ENCODE data around the gene TDRD6. TPM values are rescaled to one million over a fixed set of nuclear protein-coding genes. Genes with fewer than 3 reads are reported as not detected.
"Not testable (repeated sequence)": the region's sequence is repeated elsewhere in the genome, so short reads cannot be mapped to it uniquely, and the experiment has no call there.

The TDRD6 gene
- total RNA-seq (2014; rRNA removed; shearing (Covaris generic)): 0.70 TPM in 1 of 2 replicates, not detected in the other

- no peak for DNase-seq (ENCODE audit: low spot score)
Observed at GRCh38 chr6:46687619-46688097, at the start of gene TDRD6. TDRD6 (plus strand) TSS chr6:46687885; CDS start chr6:46688129, 244 bp downstream.

GRCh38 chr6:46637933-46638332 is 49.8 kb upstream of the TDRD6 start:
- no peak for DNase-seq (ENCODE audit: low spot score)

- peak; percentile 14 for DNase-seq (ENCODE audit: low spot score)
Observed at GRCh38 chr6:46638650-46639049, 49.0 kb upstream of the TDRD6 start.

GRCh38 chr6:46642928-46643751 is 44.5 kb upstream of the TDRD6 start:
- no peak for DNase-seq (ENCODE audit: low spot score)

GRCh38 chr6:46645265-46645664 is 42.4 kb upstream of the TDRD6 start:
- DNase-seq (ENCODE audit: low spot score): no peak

GRCh38 chr6:46648108-46648507 is 39.6 kb upstream of the TDRD6 start:
- DNase-seq (ENCODE audit: low spot score): not testable (repeated sequence)

- peak; percentile 16 for DNase-seq (ENCODE audit: low spot score)
Observed at GRCh38 chr6:46648869-46649492, 38.7 kb upstream of the TDRD6 start.

GRCh38 chr6:46651006-46651405 is 36.7 kb upstream of the TDRD6 start:
- peak; percentile 44 for DNase-seq (ENCODE audit: low spot score)

- DNase-seq (ENCODE audit: low spot score): peak; percentile 44
Observed at GRCh38 chr6:46651816-46652215, 35.9 kb upstream of the TDRD6 start.

- no peak for DNase-seq (ENCODE audit: low spot score)
Observed at GRCh38 chr6:46652232-46652602, 35.5 kb upstream of the TDRD6 start.

- DNase-seq (ENCODE audit: low spot score): peak; percentile 92
Observed at GRCh38 chr6:46652603-46653438, 34.9 kb upstream of the TDRD6 start, which contains the start of the genes CYP39A1 and SLC25A27. CYP39A1 (minus strand) TSS chr6:46652818; CDS start chr6:46652582, 236 bp downstream. SLC25A27 (plus strand) TSS chr6:46652975; CDS start chr6:46653193, 218 bp downstream.

GRCh38 chr6:46653439-46654195 is 34.1 kb upstream of the TDRD6 start:
- peak; percentile 6 for DNase-seq (ENCODE audit: low spot score)

- peak; percentile 33 for DNase-seq (ENCODE audit: low spot score)
Observed at GRCh38 chr6:46655803-46656202, 31.9 kb upstream of the TDRD6 start.

GRCh38 chr6:46657642-46658041 is 30.0 kb upstream of the TDRD6 start:
- DNase-seq (ENCODE audit: low spot score): no peak

- DNase-seq (ENCODE audit: low spot score): no peak
Observed at GRCh38 chr6:46661483-46661882, 26.2 kb upstream of the TDRD6 start.

- no peak for DNase-seq (ENCODE audit: low spot score)
Observed at GRCh38 chr6:46667377-46667776, 20.3 kb upstream of the TDRD6 start.

- no peak for DNase-seq (ENCODE audit: low spot score)
Observed at GRCh38 chr6:46674410-46674809, 13.3 kb upstream of the TDRD6 start.

GRCh38 chr6:46676604-46677313 is 10.9 kb upstream of the TDRD6 start:
- no peak for DNase-seq (ENCODE audit: low spot score)

GRCh38 chr6:46677314-46677654 is 10.4 kb upstream of the TDRD6 start:
- DNase-seq (ENCODE audit: low spot score): no peak

- peak; percentile 30 for DNase-seq (ENCODE audit: low spot score)
Observed at GRCh38 chr6:46684771-46685170, 2.9 kb upstream of the TDRD6 start.
